ENCODE measurements around the gene TECRL.

The TECRL gene

GRCh38 chr4:64327237-64327636 lies 82.0 kb downstream of the TECRL start:
- no peak for DNase-seq (ENCODE audit: low read depth)

GRCh38 chr4:64326507-64326906 lies 82.7 kb downstream of the TECRL start:
- no peak for DNase-seq (ENCODE audit: low read depth)

- no peak for DNase-seq (ENCODE audit: low read depth)
Measured at GRCh38 chr4:64306255-64306565, 103.0 kb downstream of the TECRL start.

GRCh38 chr4:64305565-64306254 lies 103.5 kb downstream of the TECRL start:
- no peak for DNase-seq (ENCODE audit: low read depth)

- no peak for DNase-seq (ENCODE audit: low read depth)
Measured at GRCh38 chr4:64272432-64272831, 136.8 kb downstream of the TECRL start.

- no peak for DNase-seq (ENCODE audit: low read depth)
Measured at GRCh38 chr4:64271601-64272081, 137.6 kb downstream of the TECRL start.

GRCh38 chr4:64266669-64267068 lies 142.6 kb downstream of the TECRL start:
- no peak for DNase-seq (ENCODE audit: low read depth)

GRCh38 chr4:64266263-64266662 lies 143.0 kb downstream of the TECRL start:
- no peak for DNase-seq (ENCODE audit: low read depth)

- no peak for DNase-seq (ENCODE audit: low read depth)
Measured at GRCh38 chr4:64251781-64252180, 157.5 kb downstream of the TECRL start.

GRCh38 chr4:64250488-64250887 lies 158.8 kb downstream of the TECRL start:
- DNase-seq (ENCODE audit: low read depth) = no peak

- no peak for DNase-seq (ENCODE audit: low read depth)
Measured at GRCh38 chr4:64250061-64250460, 159.2 kb downstream of the TECRL start.

- DNase-seq (ENCODE audit: low read depth) = no peak
Measured at GRCh38 chr4:64248186-64248585, 161.1 kb downstream of the TECRL start.

GRCh38 chr4:64230709-64231310 lies 178.4 kb downstream of the TECRL start:
- no peak for DNase-seq (ENCODE audit: low read depth)
